Fibroblast of villous mesenchyme (primary cell): Measurements from ENCODE around the gene TCEA2. TPM values are rescaled to one million over a fixed set of nuclear protein-coding genes. Genes with fewer than 3 reads are reported as not detected.

ENCODE experiments used
- DNase-seq: peaks from one replicate; pipeline ENCODE4 v3.0.0-alpha.2; 2010; ENCODE audit warnings: low read depth
- H3K4me3 ChIP-seq: 2 replicates; pipeline ENCODE4 v1.5.1; 2011; ENCODE audit warnings: low read depth, mild to moderate bottlenecking, low read length
- CTCF ChIP-seq: IDR thresholded peaks from 2 replicates; pipeline ENCODE4 v1.5.1; 2012; ENCODE audit warnings: low read depth, mild to moderate bottlenecking, low read length; ENCODE audit not compliant: insufficient read depth
- total RNA-seq: library from RNA; depleted of rRNA; stranded (reverse); fragments of >200 nt; gene quantifications from 2 replicates; pipeline ENCODE4 v1.2.3, GENCODE V29; 2012

Gene TCEA2
- total RNA-seq, 1 donor, result 20.7 TPM

GRCh38 chr20:64112691-64113443 lies 49.9 kb downstream of the TCEA2 start:
- DNase-seq, result no peak
- TF ChIP-seq CTCF, result no peak
- no peak overlapping the region for H3K4me3 ChIP-seq

- no peak overlapping the region for H3K4me3 ChIP-seq
- TF ChIP-seq CTCF, result no peak
- no peak for DNase-seq
Observed at GRCh38 chr20:64113444-64113775, 50.4 kb downstream of the TCEA2 start.

GRCh38 chr20:64113796-64114355 lies 50.9 kb downstream of the TCEA2 start:
- TF ChIP-seq CTCF, result no peak
- no peak overlapping the region for H3K4me3 ChIP-seq
- DNase-seq, result no peak

DNA sequence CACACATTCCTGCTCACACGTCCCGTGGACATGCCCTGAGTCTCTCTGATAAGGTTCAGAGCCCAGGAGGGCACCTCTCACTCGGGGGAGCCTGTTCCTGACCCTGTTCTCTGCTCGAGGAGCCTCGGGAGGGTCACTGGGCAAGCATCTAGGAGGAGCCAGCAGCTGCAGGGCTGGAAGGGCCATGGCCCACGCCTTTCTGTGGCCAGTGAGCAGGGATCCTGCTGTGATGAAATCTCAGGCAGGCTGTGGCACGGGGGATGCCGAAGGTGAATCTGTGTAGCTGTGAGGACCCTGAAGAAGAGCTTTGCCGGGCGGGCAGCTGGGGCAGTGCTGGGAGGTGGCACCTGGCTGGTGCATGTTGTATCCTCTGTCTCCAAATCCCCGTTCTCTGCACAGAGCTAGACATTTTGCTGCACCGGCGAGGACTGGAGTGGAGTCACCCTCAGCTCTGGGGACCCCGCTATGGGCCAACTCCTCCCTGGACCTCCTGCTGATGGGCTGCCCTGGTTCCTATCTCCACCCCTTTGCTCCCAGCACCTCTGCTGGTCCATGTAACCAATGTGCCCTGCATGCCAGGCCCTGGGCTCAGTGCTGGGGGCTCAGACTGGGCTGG lies 51.5 kb downstream of the TCEA2 start:
- no peak for TF ChIP-seq CTCF

DNA sequence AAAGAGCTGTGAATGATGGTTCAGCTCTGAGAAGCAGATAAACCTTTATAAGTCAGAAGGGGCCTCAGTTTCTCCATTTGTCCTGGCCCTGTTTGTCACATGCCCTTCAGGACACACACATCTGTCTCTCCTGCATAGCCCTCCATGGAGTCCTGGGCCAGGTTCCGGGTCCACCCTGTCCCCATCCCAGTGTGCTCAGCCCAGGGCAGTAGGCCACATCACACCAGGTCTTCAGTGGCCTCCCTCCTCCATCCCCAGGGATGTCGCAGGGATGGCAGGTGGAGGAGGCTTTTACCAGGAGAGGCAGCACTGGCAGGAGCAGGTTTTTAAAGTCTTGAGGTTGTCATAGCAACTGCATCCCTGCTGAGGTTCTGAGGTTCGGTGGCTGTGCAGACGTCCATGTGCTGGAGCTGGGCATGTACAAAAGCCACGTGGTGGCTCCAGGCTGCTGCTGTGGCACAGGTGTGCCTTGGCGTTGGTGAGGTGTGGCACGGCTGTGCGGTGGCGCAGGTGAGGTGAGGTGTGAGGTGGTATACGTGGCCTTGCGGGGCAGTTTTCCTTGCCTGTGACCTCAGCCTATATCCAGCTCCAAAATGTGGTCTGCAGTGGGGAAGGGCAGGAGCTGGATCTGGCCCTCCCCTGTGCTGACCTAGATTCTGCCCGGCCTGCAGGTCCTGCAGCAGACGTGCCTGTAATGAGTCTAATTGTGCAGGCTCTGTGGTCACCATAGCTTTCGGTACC lies 52.3 kb downstream of the TCEA2 start:
- DNase-seq, result no peak
- TF ChIP-seq CTCF, result no peak
- no peak overlapping the region for H3K4me3 ChIP-seq

More for the DNA sequence above, 51.5 kb downstream of the TCEA2 start:
- no peak overlapping the region for H3K4me3 ChIP-seq
- no peak for DNase-seq

DNA sequence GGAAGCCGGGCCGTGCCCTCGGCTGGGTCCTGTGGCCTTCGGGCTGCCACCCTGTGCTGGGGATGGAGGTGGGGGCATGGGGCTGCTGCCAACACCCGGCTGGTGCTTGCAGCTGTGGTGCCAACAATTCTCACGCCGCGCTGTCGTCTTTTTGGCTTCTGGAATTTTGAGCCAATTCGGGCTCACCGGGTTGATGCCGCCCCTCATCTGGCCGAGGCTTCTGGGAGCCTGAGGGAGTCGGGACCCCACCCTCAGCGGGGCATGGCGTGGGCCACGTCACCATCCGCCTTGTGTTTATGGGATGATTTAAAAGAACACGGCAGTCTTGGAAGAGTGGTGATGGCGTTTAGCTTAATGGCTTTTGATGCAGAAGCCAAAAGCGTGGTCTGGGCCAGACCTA lies 53.0 kb downstream of the TCEA2 start:
- H3K4me3 ChIP-seq, result no peak overlapping the region
- no peak for DNase-seq
- no peak for TF ChIP-seq CTCF
